GM12878 (cell line): ENCODE measurements around the gene OVCA2. TPM values are rescaled to one million over a fixed set of nuclear protein-coding genes. Genes with fewer than 3 reads are reported as not detected.

Experiments used
- BACH1 ChIP-seq: fragments of 450-650 bp; IDR thresholded peaks from 2 replicates; pipeline ENCODE4 v1.6.1; 2017; ENCODE audit warnings: mild to moderate bottlenecking, borderline replicate concordance
- BRCA1 ChIP-seq: IDR thresholded peaks from 2 replicates; pipeline ENCODE4 v1.6.1; 2011; ENCODE audit warnings: low read depth, low read length, improper control_type of control experiment
- CHD2 ChIP-seq: IDR thresholded peaks from 2 replicates; pipeline ENCODE4 v1.6.1; 2011; ENCODE audit warnings: low read depth, low read length, improper control_type of control experiment, borderline replicate concordance
- CUX1 ChIP-seq: IDR thresholded peaks from 2 replicates; pipeline ENCODE4 v1.6.1; 2012; ENCODE audit warnings: improper control_type of control experiment, low read depth, low read length; ENCODE audit not compliant: insufficient replicate concordance
- MEF2B ChIP-seq: fragments of 450-650 bp; IDR thresholded peaks from 2 replicates; pipeline ENCODE4 v1.6.1; 2018; ENCODE audit warnings: mild to moderate bottlenecking, moderate library complexity; ENCODE audit not compliant: partially characterized antibody, poor library complexity, severe bottlenecking
- NR2C1 ChIP-seq: fragments of 450-650 bp; IDR thresholded peaks from 2 replicates; pipeline ENCODE4 v1.6.1; 2017; ENCODE audit warnings: antibody characterized with exemption, mild to moderate bottlenecking, moderate library complexity
- RAD21 ChIP-seq: IDR thresholded peaks from 2 replicates; pipeline ENCODE4 v1.6.1; 2011; ENCODE audit warnings: mild to moderate bottlenecking, low read depth, low read length, moderate library complexity; ENCODE audit not compliant: insufficient read depth
- RELB ChIP-seq: fragments of 450-650 bp; IDR thresholded peaks from 2 replicates; pipeline ENCODE4 v1.6.1; 2017; ENCODE audit warnings: low read depth, mild to moderate bottlenecking, moderate library complexity
- SIN3A ChIP-seq: IDR thresholded peaks from 2 replicates; pipeline ENCODE4 v1.6.1; 2012; ENCODE audit warnings: low read depth, low read length, improper control_type of control experiment
- SMAD5 ChIP-seq: IDR thresholded peaks from 2 replicates; pipeline ENCODE4 v1.6.1; 2016; ENCODE audit warnings: antibody characterized with exemption, low read depth
- TAF1 ChIP-seq: IDR thresholded peaks from 2 replicates; pipeline ENCODE4 v1.6.1; 2011; ENCODE audit warnings: mild to moderate bottlenecking, low read depth, low read length, borderline replicate concordance
- ZNF274 ChIP-seq: IDR thresholded peaks from one replicate; pipeline ENCODE4 v1.8.0; 2011; ENCODE audit not compliant: insufficient read length, insufficient read depth
- ZNF592 ChIP-seq: fragments of 450-650 bp; IDR thresholded peaks from 2 replicates; pipeline ENCODE4 v1.6.1; 2017; ENCODE audit warnings: mild to moderate bottlenecking, moderate library complexity
- polyA plus RNA-seq, 11 experiments: library from polyadenylated mRNA; depleted of rRNA in 4 of 11; unstranded in 6 of 11; stranded (reverse) in 5 of 11; fragments of >200 nt; fragmentation: Nextera tagmentation in 4 of 11; fragmentation: Illumina TruSeq in 1 of 11; extraction: Ambion mirVana in 4 of 11; extraction: Trizol in 1 of 11; gene quantifications; 1 replicate in 1 of 11; 2 replicates in 10 of 11; pipeline versions ENCODE4 v1.2.1 to v1.2.3, GENCODE V29; 2011 to 2016; ENCODE audit warnings: inconsistent platforms in 2 of 11, missing spikeins in 2 of 11, low read depth in 1 of 11
- total RNA-seq, 4 experiments: library from RNA; depleted of rRNA in 3 of 4; stranded (reverse); fragments of >200 nt in 3 of 4; fragmentation: Illumina TruSeq in 1 of 4; extraction: Trizol in 1 of 4; gene quantifications; 2 replicates each; pipeline versions ENCODE4 v1.2.1 to v1.2.3, GENCODE V29; 2013 to 2021
- TF ChIP-seq, protein P1 (sequence below): fragments of 450-650 bp; formaldehyde crosslinking; IDR thresholded peaks from 2 replicates; pipeline ENCODE4 v1.4.0; 2022; ENCODE audit warnings: mild to moderate bottlenecking, moderate library complexity

Gene OVCA2
- total and polyA plus RNA-seq, 10 of the 15 experiments (the other 5 are each of a cell fraction or from before 2014, with no cell fraction given), result 6.1 to 75.3 (median 40.7) TPM

DNA sequence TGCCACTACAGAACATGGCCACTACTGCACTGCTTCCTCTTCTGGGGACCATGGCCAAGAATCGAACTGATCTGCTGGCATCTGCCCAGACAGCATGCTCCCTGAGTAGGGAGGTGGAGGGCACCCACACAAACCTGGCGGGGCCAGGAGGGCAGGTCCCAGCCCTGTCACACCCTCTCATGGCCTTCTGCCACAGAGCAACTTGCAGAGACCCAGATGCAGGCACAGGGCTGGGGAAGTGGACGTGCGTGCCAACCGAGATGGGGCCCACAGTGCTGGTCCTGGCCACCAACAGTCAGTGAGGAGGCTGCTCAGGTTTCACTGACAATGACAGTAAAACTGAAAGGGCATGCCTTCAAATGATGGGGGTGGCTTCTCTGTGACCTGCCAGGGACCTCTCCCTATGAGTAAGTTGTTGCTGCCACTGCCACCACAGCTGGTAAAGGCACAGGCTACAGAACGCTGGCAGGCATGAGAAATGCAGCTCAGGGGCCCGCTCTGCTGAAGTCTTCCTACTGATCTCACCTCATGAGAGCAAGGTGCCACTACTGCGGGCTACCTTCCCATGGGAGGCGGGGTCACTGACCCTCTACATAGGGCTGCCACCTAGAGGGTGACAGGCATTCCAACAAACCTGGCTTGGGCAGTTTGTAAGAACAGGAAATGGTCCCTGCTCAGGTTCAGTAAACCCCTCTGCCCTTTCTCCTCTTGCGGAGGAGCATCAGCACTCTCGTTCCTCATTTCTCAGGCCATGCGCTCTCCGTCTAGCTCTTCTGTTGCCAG, 28.6 kb downstream of the OVCA2 start (continued):
- TF ChIP-seq SMAD5 (peak; percentile 32; the same call in 1 of the 2 replicates), ZNF592 (peak; percentile 4; the same call in 1 of the 2 replicates), MEF2B (peak; percentile 90), TAF1 (peak; percentile 18; the same call in 1 of the 2 replicates), CUX1 (no peak), RAD21 (0 out of 2 replicates have a peak, but pooled peaks have one; percentile 0), BRCA1 (no peak), BACH1 (peak; percentile 84), RELB (peak; percentile 83; the same call in 1 of the 2 replicates), NR2C1 (peak; percentile 63), CHD2 (peak; percentile 91), ZNF274 (no peak), SIN3A (peak; percentile 41; the same call in 1 of the 2 replicates)
- TF ChIP-seq, protein P1, sequence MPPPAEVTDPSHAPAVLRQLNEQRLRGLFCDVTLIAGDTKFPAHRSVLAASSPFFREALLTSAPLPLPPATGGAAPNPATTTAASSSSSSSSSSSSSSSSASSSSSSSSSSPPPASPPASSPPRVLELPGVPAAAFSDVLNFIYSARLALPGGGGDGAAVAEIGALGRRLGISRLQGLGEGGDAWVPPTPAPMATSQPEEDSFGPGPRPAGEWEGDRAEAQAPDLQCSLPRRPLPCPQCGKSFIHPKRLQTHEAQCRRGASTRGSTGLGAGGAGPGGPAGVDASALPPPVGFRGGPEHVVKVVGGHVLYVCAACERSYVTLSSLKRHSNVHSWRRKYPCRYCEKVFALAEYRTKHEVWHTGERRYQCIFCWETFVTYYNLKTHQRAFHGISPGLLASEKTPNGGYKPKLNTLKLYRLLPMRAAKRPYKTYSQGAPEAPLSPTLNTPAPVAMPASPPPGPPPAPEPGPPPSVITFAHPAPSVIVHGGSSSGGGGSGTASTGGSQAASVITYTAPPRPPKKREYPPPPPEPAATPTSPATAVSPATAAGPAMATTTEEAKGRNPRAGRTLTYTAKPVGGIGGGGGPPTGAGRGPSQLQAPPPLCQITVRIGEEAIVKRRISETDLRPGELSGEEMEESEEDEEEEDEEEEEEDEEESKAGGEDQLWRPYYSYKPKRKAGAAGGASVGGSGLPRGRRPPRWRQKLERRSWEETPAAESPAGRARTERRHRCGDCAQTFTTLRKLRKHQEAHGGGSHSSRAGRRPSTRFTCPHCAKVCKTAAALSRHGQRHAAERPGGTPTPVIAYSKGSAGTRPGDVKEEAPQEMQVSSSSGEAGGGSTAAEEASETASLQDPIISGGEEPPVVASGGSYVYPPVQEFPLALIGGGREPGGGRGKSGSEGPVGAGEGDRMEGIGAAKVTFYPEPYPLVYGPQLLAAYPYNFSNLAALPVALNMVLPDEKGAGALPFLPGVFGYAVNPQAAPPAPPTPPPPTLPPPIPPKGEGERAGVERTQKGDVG (CRISPR knock-in tag), result no peak
